Measurements from ENCODE around the gene WARS2. TPM values are rescaled to one million over a fixed set of nuclear protein-coding genes. Genes with fewer than 3 reads are reported as not detected.
"Not testable (repeated sequence)": the region's sequence is repeated elsewhere in the genome, so short reads cannot be mapped to it uniquely, and the experiment has no call there.

Gene WARS2
- total and polyA plus RNA-seq, 4 donors = 4.6 to 33.2 (median 11.3) TPM

- ATAC-seq (ENCODE audit: insufficient read depth, low FRiP score) = not testable (repeated sequence)
These were observed 31.0 kb upstream of the WARS2 start for GRCh38 chr1:119171381-119172010.

DNA sequence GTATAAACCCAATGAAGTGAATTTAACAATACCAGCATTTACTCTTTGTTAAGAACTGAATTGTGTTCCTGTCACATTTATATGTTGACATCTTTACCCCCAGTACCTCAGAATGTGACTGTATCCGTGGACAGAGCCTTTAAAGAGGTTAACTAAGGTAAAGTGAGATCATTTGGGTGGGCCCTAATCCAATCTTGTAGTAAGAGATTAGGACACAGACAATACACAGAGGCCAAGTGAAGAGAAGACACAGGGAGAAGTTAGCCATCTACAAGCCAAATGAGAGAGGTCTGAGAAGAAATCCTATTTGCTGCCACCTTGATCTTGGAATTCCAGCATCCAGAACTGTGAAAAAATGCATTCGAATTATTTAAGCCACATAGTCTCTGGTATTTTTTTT is 22.9 kb upstream of the WARS2 start:
- no peak for TF ChIP-seq CTCF (IDR thresholded peaks at IDR 0.05; ENCODE audit: control extremely low read depth, extremely low read depth)
- no peaks in the 10 kb centered on the region for H3K9me3 ChIP-seq (ENCODE audit: control insufficient read depth in 4 of 4, insufficient read depth in 3 of 4, low read length in 3 of 4)
- peaks cover 0 to 6% (median 3%) of the 10 kb centered on the region in 4 donors for H3K36me3 ChIP-seq (ENCODE audit: control insufficient read depth in 4 of 4, insufficient read depth in 4 of 4, low read length in 4 of 4)
- DNase-seq (no peak), ATAC-seq (ENCODE audit: insufficient read depth, low FRiP score) (no peak)
- peaks cover 0 to 5% (median 0%) of the 10 kb centered on the region in 5 donors for H3K4me1 ChIP-seq (ENCODE audit: control insufficient read depth in 5 of 5, insufficient read depth in 5 of 5, low read length in 5 of 5)
- H3K27ac ChIP-seq (ENCODE audit: low read depth in 1 of 2, low read length in 1 of 2) = no peak overlapping the region
- H3K27me3 ChIP-seq (ENCODE audit: control insufficient read depth in 3 of 3, insufficient read depth in 3 of 3, low read length in 2 of 3) = no peaks in the 10 kb centered on the region
- WGBS, 2 donors = 81 to 87% methylated on average over 2 of the region's 2 CpGs
- H3K9ac ChIP-seq (ENCODE audit: insufficient read depth in 1 of 2, low read length in 2 of 2) = no peak overlapping the region
- H3K4me3 ChIP-seq = no peak overlapping the region

More at GRCh38 chr1:119171381-119172010, 31.0 kb upstream of the WARS2 start:
- H3K27ac ChIP-seq (ENCODE audit: low read depth in 1 of 2, low read length in 1 of 2); H3K4me1 ChIP-seq (ENCODE audit: control insufficient read depth in 5 of 5, insufficient read depth in 5 of 5, low read length in 5 of 5); H3K36me3 ChIP-seq (ENCODE audit: control insufficient read depth in 4 of 4, insufficient read depth in 4 of 4, low read length in 4 of 4); H3K27me3 ChIP-seq (ENCODE audit: control insufficient read depth in 3 of 3, insufficient read depth in 3 of 3, low read length in 2 of 3); H3K9ac ChIP-seq (ENCODE audit: insufficient read depth in 1 of 2, low read length in 2 of 2); H3K4me3 ChIP-seq; H3K9me3 ChIP-seq (ENCODE audit: control insufficient read depth in 4 of 4, insufficient read depth in 3 of 4, low read length in 3 of 4); DNase-seq: not testable (repeated sequence)
- WGBS, 2 donors = 95 to 96% methylated on average over 33 to 34 of the region's 34 CpGs

DNA sequence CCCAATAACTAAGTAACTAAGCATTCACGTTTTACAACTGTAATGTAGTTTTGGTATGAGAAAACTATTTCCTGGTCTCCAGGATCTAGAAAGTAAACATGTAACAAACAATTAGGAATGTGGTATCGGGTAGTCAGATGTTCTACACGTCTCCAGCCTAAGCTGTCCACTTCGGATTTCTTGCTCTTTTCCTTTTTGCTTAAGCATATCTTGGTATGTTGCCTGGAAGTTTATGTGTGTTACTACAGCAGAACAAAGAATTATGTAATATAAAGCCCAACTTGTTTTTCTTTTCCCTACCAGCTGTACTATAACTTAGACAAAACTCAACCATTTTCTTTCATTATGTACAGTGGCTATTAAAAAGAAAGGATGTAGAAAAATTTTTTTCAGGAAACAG is 20.4 kb upstream of the WARS2 start:
- peak in 2 of 3 donors; percentile 78 to 86 for DNase-seq
- no peak for ATAC-seq (ENCODE audit: insufficient read depth, low FRiP score)
- Histone ChIP-seq H3K27me3 (ENCODE audit: control insufficient read depth in 3 of 3, insufficient read depth in 3 of 3, low read length in 2 of 3) (no peaks in the 10 kb centered on the region), H3K9ac (ENCODE audit: insufficient read depth in 1 of 2, low read length in 2 of 2) (peak overlapping the region in 1 of 2 donors; percentile 55), H3K4me3 (no peak overlapping the region), H3K27ac (ENCODE audit: low read depth in 1 of 2, low read length in 1 of 2) (no peak overlapping the region), H3K4me1 (ENCODE audit: control insufficient read depth in 5 of 5, insufficient read depth in 5 of 5, low read length in 5 of 5) (peaks cover 0 to 5% (median 0%) of the 10 kb centered on the region in 5 donors), H3K9me3 (ENCODE audit: control insufficient read depth in 4 of 4, insufficient read depth in 3 of 4, low read length in 3 of 4) (no peaks in the 10 kb centered on the region), H3K36me3 (ENCODE audit: control insufficient read depth in 4 of 4, insufficient read depth in 4 of 4, low read length in 4 of 4) (peaks cover 0 to 12% (median 5%) of the 10 kb centered on the region in 4 donors)
- WGBS, 2 donors = 37 to 59% methylated on average over 4 of the region's 4 CpGs
- TF ChIP-seq CTCF (IDR thresholded peaks at IDR 0.05; ENCODE audit: control extremely low read depth, extremely low read depth) = no peak

- H3K9me3 ChIP-seq (ENCODE audit: control insufficient read depth in 4 of 4, insufficient read depth in 3 of 4, low read length in 3 of 4) = no peaks in the 10 kb centered on the region
- H3K27ac ChIP-seq (ENCODE audit: low read depth in 1 of 2, low read length in 1 of 2) = peak overlapping the region in 1 of 2 donors; percentile 58
- H3K27me3 ChIP-seq (ENCODE audit: control insufficient read depth in 3 of 3, insufficient read depth in 3 of 3, low read length in 2 of 3) = no peaks in the 10 kb centered on the region
- H3K4me1 ChIP-seq (ENCODE audit: control insufficient read depth in 5 of 5, insufficient read depth in 5 of 5, low read length in 5 of 5) = peaks cover 0 to 5% (median 0%) of the 10 kb centered on the region in 5 donors
- 90 to 91% methylated on average over 2 of the region's 2 CpGs for WGBS, 2 donors
- TF ChIP-seq CTCF (IDR thresholded peaks at IDR 0.05; ENCODE audit: control extremely low read depth, extremely low read depth) = no peak
- ATAC-seq (ENCODE audit: insufficient read depth, low FRiP score) (no peak), DNase-seq (no peak)
- no peak overlapping the region for H3K4me3 ChIP-seq
- peaks cover 0 to 12% (median 5%) of the 10 kb centered on the region in 4 donors for H3K36me3 ChIP-seq (ENCODE audit: control insufficient read depth in 4 of 4, insufficient read depth in 4 of 4, low read length in 4 of 4)
- H3K9ac ChIP-seq (ENCODE audit: insufficient read depth in 1 of 2, low read length in 2 of 2) = peak overlapping the region in 1 of 2 donors; percentile 55
These were observed 20.0 kb upstream of the WARS2 start for GRCh38 chr1:119160409-119160808.
